GM23338 (cell line): ENCODE measurements around the gene SPRING1. TPM values are rescaled to one million over a fixed set of nuclear protein-coding genes. Genes with fewer than 3 reads are reported as not detected.

Experiments used
- ATAC-seq: fragments of 200-7000 bp; cut with Tn5 transposase; 3 replicates; pipeline ENCODE4 v1.9.1; 2020
- DNase-seq: peaks from one replicate; pipeline ENCODE4 v3.0.0-alpha.2; 2015; ENCODE audit warnings: low spot score
- H2AFZ ChIP-seq: fragments of 200-600 bp; sonication (generic); 2 replicates; pipeline ENCODE4 v1.8.0; 2016; ENCODE audit warnings: antibody characterized with exemption, mild to moderate bottlenecking, moderate library complexity
- H3F3A ChIP-seq: fragments of 200-600 bp; sonication (generic); replicated peaks from 2 replicates; pipeline ENCODE4 v1.8.0; 2017; ENCODE audit warnings: antibody characterized with exemption, mixed run types, low read depth
- H3K27ac ChIP-seq: fragments of 200-600 bp; sonication (generic); 2 replicates; pipeline ENCODE4 v1.6.1; 2016; ENCODE audit warnings: low read depth
- H3K27me3 ChIP-seq: fragments of 200-600 bp; sonication (generic); 2 replicates; pipeline ENCODE4 v1.8.0; 2016; ENCODE audit warnings: mild to moderate bottlenecking, mixed run types, moderate library complexity; ENCODE audit not compliant: insufficient read depth
- H3K36me3 ChIP-seq: fragments of 200-600 bp; sonication (generic); 2 replicates; pipeline ENCODE4 v1.8.0; 2016; ENCODE audit warnings: mild to moderate bottlenecking; ENCODE audit not compliant: insufficient read depth
- H3K4me1 ChIP-seq: fragments of 200-600 bp; sonication (generic); 2 replicates; pipeline ENCODE4 v1.8.0; 2016; ENCODE audit warnings: mild to moderate bottlenecking, moderate library complexity; ENCODE audit not compliant: insufficient read depth
- H3K4me2 ChIP-seq: fragments of 200-600 bp; sonication (generic); 2 replicates; pipeline ENCODE4 v1.7.1; 2017; ENCODE audit warnings: mixed run types
- H3K4me3 ChIP-seq: fragments of 200-600 bp; sonication (generic); 2 replicates; pipeline ENCODE4 v1.6.1; 2016; ENCODE audit warnings: mixed run types
- H3K79me2 ChIP-seq: fragments of 200-600 bp; sonication (generic); replicated peaks from 2 replicates; pipeline ENCODE4 v1.8.0; 2017; ENCODE audit warnings: mild to moderate bottlenecking; ENCODE audit not compliant: insufficient read depth
- H3K9me2 ChIP-seq: fragments of 200-600 bp; sonication (generic); 2 replicates; pipeline ENCODE4 v1.8.0; 2017; ENCODE audit not compliant: insufficient read depth
- H4K20me1 ChIP-seq: fragments of 200-600 bp; sonication (generic); replicated peaks from 2 replicates; pipeline ENCODE4 v1.8.0; 2017; ENCODE audit warnings: mild to moderate bottlenecking; ENCODE audit not compliant: insufficient read depth
- H3K27ac Mint-ChIP-seq: 2 replicates; pipeline ENCODE4 v1.8.0; 2020; ENCODE audit warnings: inconsistent platforms, mild to moderate bottlenecking, moderate library complexity, mixed read lengths
- H3K27me3 Mint-ChIP-seq: 3 replicates; pipeline ENCODE4 v1.8.0; 2022; ENCODE audit warnings: low read depth, mild to moderate bottlenecking, moderate library complexity, mixed read lengths, inconsistent platforms; ENCODE audit not compliant: insufficient read depth, poor library complexity
- H3K36me3 Mint-ChIP-seq: 3 replicates; pipeline ENCODE4 v1.8.0; 2021; ENCODE audit warnings: low read depth, mild to moderate bottlenecking, inconsistent platforms, moderate library complexity, mixed read lengths
- H3K4me1 Mint-ChIP-seq: 3 replicates; pipeline ENCODE4 v1.8.0; 2020; ENCODE audit warnings: mild to moderate bottlenecking, inconsistent platforms, mixed read lengths
- H3K4me3 Mint-ChIP-seq: 3 replicates; pipeline ENCODE4 v1.8.0; 2021; ENCODE audit warnings: moderate library complexity, mild to moderate bottlenecking, inconsistent platforms, mixed read lengths
- H3K9me3 Mint-ChIP-seq: 3 replicates; pipeline ENCODE4 v1.8.0; 2020; ENCODE audit warnings: moderate library complexity, mild to moderate bottlenecking, inconsistent platforms, mixed read lengths
- CREB1 ChIP-seq: fragments of 250-450 bp; sonication (Bioruptor Pico); IDR thresholded peaks from 2 replicates; pipeline ENCODE4 v1.5.0; 2020; ENCODE audit warnings: low read depth, mild to moderate bottlenecking, moderate library complexity
- CTCF ChIP-seq, 2 experiments: fragments of 200-600 bp in 1 of 2; sonication (generic) in 1 of 2; conservative IDR thresholded peaks; 2 replicates each; pipeline versions ENCODE4 v1.5.1 to v1.6.1; 2016 to 2017; ENCODE audit warnings: antibody characterized with exemption in 2 of 2, low read depth in 2 of 2, mild to moderate bottlenecking in 2 of 2, moderate library complexity in 1 of 2
- ETS1 ChIP-seq: IDR thresholded peaks from 2 replicates; pipeline ENCODE4 v1.6.1; 2016; ENCODE audit warnings: antibody characterized with exemption
- EZH2 ChIP-seq: fragments of 200-600 bp; sonication (generic); IDR thresholded peaks from one replicate; pipeline ENCODE4 v1.8.0; 2017; ENCODE audit warnings: antibody characterized with exemption, mild to moderate bottlenecking, low read depth; ENCODE audit not compliant: unreplicated experiment
- EZH2phosphoT487 ChIP-seq: fragments of 200-600 bp; sonication (generic); IDR thresholded peaks from one replicate; pipeline ENCODE4 v1.8.1; 2018; ENCODE audit warnings: antibody characterized with exemption; ENCODE audit not compliant: unreplicated experiment
- NANOG ChIP-seq: IDR thresholded peaks from 2 replicates; pipeline ENCODE4 v1.6.1; 2016; ENCODE audit warnings: antibody characterized with exemption, borderline replicate concordance
- POLR2AphosphoS5 ChIP-seq: IDR thresholded peaks from 2 replicates; pipeline ENCODE4 v1.6.1; 2016; ENCODE audit warnings: antibody characterized with exemption, low read depth
- STAT1 ChIP-seq: IDR thresholded peaks from one replicate; pipeline ENCODE4 v1.6.1; 2016; ENCODE audit warnings: antibody characterized with exemption; ENCODE audit not compliant: unreplicated experiment
- ZNF114 ChIP-seq: fragments of 250-450 bp; sonication (Bioruptor Pico); IDR thresholded peaks from 2 replicates; pipeline ENCODE4 v1.5.0; 2020; ENCODE audit warnings: mild to moderate bottlenecking, moderate library complexity
- polyA plus RNA-seq: library from polyadenylated mRNA; unstranded; fragments of >200 nt; fragmentation: Nextera tagmentation; extraction: Ambion mirVana; gene quantifications from 2 replicates; pipeline ENCODE4 v1.2.1, GENCODE V29; 2016
- total RNA-seq: library from RNA; depleted of rRNA; stranded (reverse); fragments of >200 nt; shearing (Covaris generic); gene quantifications from 2 replicates; pipeline ENCODE4 v1.2.3, GENCODE V29; 2014
- TF ChIP-seq, protein P1 (sequence below): fragments of 250-450 bp; sonication (Bioruptor Pico); IDR thresholded peaks from 2 replicates; pipeline ENCODE4 v1.5.0; 2020; ENCODE audit warnings: mild to moderate bottlenecking, moderate library complexity

SPRING1 gene
- total and polyA plus RNA-seq, 2 experiments from 2014 or later, result 8.2 to 57.1 TPM

GRCh38 chr12:116701432-116701831 is 36.4 kb downstream of the SPRING1 start:
- TF ChIP-seq POLR2AphosphoS5 (no peak), CREB1 (CRISPR knock-in tag) (no peak), CTCF (conservative IDR thresholded peaks at IDR 0.05; ENCODE audit: low read depth in 2 of 2) (no peak), NANOG (no peak), EZH2 (no peak), STAT1 (no peak), ZNF114 (CRISPR knock-in tag) (no peak), ETS1 (no peak), EZH2phosphoT487 (no peak)
- TF ChIP-seq, protein P1, sequence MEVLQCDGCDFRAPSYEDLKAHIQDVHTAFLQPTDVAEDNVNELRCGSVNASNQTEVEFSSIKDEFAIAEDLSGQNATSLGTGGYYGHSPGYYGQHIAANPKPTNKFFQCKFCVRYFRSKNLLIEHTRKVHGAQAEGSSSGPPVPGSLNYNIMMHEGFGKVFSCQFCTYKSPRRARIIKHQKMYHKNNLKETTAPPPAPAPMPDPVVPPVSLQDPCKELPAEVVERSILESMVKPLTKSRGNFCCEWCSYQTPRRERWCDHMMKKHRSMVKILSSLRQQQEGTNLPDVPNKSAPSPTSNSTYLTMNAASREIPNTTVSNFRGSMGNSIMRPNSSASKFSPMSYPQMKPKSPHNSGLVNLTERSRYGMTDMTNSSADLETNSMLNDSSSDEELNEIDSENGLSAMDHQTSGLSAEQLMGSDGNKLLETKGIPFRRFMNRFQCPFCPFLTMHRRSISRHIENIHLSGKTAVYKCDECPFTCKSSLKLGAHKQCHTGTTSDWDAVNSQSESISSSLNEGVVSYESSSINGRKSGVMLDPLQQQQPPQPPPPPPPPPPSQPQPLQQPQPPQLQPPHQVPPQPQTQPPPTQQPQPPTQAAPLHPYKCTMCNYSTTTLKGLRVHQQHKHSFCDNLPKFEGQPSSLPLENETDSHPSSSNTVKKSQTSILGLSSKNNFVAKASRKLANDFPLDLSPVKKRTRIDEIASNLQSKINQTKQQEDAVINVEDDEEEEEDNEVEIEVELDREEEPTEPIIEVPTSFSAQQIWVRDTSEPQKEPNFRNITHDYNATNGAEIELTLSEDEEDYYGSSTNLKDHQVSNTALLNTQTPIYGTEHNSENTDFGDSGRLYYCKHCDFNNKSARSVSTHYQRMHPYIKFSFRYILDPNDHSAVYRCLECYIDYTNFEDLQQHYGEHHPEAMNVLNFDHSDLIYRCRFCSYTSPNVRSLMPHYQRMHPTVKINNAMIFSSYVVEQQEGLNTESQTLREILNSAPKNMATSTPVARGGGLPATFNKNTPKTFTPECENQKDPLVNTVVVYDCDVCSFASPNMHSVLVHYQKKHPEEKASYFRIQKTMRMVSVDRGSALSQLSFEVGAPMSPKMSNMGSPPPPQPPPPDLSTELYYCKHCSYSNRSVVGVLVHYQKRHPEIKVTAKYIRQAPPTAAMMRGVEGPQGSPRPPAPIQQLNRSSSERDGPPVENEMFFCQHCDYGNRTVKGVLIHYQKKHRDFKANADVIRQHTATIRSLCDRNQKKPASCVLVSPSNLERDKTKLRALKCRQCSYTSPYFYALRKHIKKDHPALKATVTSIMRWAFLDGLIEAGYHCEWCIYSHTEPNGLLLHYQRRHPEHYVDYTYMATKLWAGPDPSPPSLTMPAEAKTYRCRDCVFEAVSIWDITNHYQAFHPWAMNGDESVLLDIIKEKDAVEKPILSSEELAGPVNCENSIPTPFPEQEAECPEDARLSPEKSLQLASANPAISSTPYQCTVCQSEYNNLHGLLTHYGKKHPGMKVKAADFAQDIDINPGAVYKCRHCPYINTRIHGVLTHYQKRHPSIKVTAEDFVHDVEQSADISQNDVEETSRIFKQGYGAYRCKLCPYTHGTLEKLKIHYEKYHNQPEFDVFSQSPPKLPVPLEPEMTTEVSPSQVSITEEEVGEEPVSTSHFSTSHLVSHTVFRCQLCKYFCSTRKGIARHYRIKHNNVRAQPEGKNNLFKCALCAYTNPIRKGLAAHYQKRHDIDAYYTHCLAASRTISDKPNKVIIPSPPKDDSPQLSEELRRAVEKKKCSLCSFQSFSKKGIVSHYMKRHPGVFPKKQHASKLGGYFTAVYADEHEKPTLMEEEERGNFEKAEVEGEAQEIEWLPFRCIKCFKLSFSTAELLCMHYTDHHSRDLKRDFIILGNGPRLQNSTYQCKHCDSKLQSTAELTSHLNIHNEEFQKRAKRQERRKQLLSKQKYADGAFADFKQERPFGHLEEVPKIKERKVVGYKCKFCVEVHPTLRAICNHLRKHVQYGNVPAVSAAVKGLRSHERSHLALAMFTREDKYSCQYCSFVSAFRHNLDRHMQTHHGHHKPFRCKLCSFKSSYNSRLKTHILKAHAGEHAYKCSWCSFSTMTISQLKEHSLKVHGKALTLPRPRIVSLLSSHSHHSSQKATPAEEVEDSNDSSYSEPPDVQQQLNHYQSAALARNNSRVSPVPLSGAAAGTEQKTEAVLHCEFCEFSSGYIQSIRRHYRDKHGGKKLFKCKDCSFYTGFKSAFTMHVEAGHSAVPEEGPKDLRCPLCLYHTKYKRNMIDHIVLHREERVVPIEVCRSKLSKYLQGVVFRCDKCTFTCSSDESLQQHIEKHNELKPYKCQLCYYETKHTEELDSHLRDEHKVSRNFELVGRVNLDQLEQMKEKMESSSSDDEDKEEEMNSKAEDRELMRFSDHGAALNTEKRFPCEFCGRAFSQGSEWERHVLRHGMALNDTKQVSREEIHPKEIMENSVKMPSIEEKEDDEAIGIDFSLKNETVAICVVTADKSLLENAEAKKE, result no peak
- no peaks in the 10 kb centered on the region for H3K27me3 ChIP-seq
- no peak overlapping the region for H3K27ac Mint-ChIP-seq
- no peaks in the 10 kb centered on the region for H3K4me1 ChIP-seq
- no peaks in the 10 kb centered on the region; the same call in 1 of the 2 replicates for H3K36me3 ChIP-seq
- peaks cover 4% of the 10 kb centered on the region for H3K27me3 Mint-ChIP-seq
- no peaks in the 10 kb centered on the region; the same call in 1 of the 2 replicates for H3F3A ChIP-seq
- H3K9me3 Mint-ChIP-seq, result no peaks in the 10 kb centered on the region
- no peaks in the 10 kb centered on the region for H3K36me3 Mint-ChIP-seq
- H3K4me1 Mint-ChIP-seq, result peaks cover 3% of the 10 kb centered on the region; the same call in 2 of the 3 replicates
- H3K9me2 ChIP-seq, result no peaks in the 10 kb centered on the region
- no peaks in the 10 kb centered on the region for H3K79me2 ChIP-seq
- H3K4me3 ChIP-seq, result no peak overlapping the region
- H3K27ac ChIP-seq, result no peak overlapping the region
- no peak overlapping the region for H3K4me3 Mint-ChIP-seq
- H4K20me1 ChIP-seq, result no peaks in the 10 kb centered on the region
- no peak overlapping the region for H3K4me2 ChIP-seq
- no peak for ATAC-seq
- no peak for DNase-seq
- no peak overlapping the region for H2AFZ ChIP-seq
